PC-9 (cell line): Measurements from ENCODE around the gene ATP1A4.

ENCODE experiments used
- CTCF ChIP-seq: fragments of 200-600 bp; sonication (generic); conservative IDR thresholded peaks from 2 replicates; pipeline ENCODE4 v1.6.1; 2017; ENCODE audit warnings: mixed run types, antibody characterized with exemption, mild to moderate bottlenecking, moderate library complexity
- EZH2 ChIP-seq: fragments of 200-600 bp; sonication (generic); IDR thresholded peaks from 2 replicates; pipeline ENCODE4 v1.8.0; 2017; ENCODE audit warnings: antibody characterized with exemption, low read depth

DNA sequence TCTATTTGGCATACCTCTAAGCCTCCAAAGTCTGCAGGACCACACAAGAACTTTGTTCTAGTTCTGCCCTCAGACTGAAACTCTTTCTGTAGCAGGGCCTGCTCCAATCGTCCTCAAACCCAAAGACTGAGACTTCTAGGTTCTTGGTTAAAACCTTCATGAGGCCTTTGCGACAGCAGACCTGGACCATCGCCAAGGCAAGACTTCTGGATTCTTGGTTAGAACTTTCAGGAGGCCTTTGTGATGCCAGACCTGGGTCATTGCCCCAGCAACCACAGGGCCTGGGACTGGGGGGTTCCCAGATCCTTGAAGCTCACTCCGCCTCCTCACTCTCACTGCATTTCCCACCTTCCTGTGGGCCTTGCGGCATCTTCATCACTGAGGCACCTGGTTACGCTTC lies at the start of gene ATP1A4:
- TF ChIP-seq CTCF (no peak), EZH2 (no peak)
